ENCODE results near the gene HK1.
"Not testable (repeated sequence)": the region's sequence is repeated elsewhere in the genome, so short reads cannot be mapped to it uniquely, and the experiment has no call there.

Gene HK1

GRCh38 chr10:69319841-69320316, 41.6 kb downstream of the HK1 start:
- no peak for TF ChIP-seq CTCF (IDR thresholded peaks at IDR 0.05; ENCODE audit: control insufficient read depth, extremely low read depth, insufficient read depth)
- H3K4me3 ChIP-seq (ENCODE audit: low read depth, low read length) = peak overlapping the region; percentile 97

DNA sequence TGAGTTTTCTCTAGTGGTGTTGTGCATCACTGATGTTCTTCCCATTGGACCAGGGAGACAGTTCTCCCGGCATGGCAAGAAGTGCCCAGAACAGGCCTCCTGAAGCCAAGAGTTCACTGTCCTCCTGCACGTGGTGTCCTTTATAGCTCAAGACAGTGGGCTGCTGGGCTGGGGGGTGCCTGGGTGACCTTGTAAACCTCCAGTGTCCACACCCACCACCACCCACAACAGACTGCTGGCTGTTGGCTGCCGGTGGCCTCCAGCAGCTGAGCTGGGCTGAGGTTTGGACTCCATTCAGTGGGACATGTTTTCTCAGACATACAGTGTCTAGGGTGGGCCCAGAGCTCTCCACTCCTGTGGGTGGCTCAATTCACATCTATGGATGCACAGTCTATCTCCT, 42.2 kb downstream of the HK1 start:
- DNase-seq (ENCODE audit: low read depth) = no peak
- no peak overlapping the region for H3K4me3 ChIP-seq (ENCODE audit: low read depth, low read length)
- no peak for TF ChIP-seq CTCF (IDR thresholded peaks at IDR 0.05; ENCODE audit: control insufficient read depth, extremely low read depth, insufficient read depth)

More at GRCh38 chr10:69319841-69320316, 41.6 kb downstream of the HK1 start:
- no peak for DNase-seq (ENCODE audit: low read depth)

DNA sequence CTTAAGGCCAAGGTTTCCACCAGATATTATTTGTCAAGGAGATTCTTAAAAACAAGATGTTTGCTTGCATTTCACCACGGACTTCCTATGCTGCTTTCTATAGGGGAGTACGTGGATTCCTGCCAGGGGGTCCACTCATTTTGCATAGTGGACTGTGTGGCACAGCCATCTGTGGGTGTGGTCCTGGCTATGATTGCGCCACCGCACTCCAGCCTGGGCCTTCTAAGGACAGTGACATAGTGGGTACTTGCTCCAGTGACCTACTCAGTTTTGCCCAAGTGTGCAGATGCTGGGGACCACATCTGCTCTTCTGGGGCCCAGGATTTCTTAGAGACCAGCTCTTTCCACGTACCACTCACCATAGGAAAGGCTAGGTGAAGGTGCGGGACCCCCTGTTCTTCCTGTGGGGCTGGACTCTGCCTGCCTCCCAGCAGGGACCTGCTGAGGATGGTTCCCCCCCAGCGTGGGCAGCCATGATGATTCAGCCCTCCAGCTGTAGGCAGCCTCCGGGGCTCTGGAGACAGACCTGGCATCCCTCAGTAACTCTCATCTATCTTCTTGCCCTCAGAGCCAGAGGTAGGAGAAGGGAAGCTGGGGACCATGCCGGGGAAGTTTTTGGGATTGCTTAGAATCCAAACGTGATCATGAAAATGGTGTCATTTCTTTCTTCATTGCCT, 42.9 kb downstream of the HK1 start:
- DNase-seq (ENCODE audit: low read depth) = no peak
- H3K4me3 ChIP-seq (ENCODE audit: low read depth, low read length) = no peak overlapping the region
- TF ChIP-seq CTCF (IDR thresholded peaks at IDR 0.05; ENCODE audit: control insufficient read depth, extremely low read depth, insufficient read depth) = no peak

DNA sequence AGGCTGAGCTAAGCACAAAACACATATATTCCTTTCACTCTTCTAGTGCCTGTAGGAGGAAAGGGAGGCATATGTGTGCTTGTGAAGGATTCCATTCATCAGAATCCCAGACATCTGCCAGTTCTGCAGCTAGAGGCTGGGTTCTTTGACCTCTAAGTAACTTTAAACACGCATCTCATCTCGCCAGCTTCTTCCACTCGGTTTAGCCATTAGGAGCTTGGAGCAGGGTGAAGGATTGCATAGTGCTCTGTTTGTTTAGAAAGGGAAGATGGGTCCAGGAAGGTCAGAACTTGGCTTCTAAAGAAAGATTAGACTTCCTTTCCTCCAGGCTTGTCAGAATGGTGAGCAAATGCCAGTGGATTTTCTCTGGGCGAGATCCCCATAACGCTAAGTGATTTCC, 43.6 kb downstream of the HK1 start:
- H3K4me3 ChIP-seq (ENCODE audit: low read depth, low read length) = no peak overlapping the region
- no peak for DNase-seq (ENCODE audit: low read depth)
- no peak for TF ChIP-seq CTCF (IDR thresholded peaks at IDR 0.05; ENCODE audit: control insufficient read depth, extremely low read depth, insufficient read depth)

DNA sequence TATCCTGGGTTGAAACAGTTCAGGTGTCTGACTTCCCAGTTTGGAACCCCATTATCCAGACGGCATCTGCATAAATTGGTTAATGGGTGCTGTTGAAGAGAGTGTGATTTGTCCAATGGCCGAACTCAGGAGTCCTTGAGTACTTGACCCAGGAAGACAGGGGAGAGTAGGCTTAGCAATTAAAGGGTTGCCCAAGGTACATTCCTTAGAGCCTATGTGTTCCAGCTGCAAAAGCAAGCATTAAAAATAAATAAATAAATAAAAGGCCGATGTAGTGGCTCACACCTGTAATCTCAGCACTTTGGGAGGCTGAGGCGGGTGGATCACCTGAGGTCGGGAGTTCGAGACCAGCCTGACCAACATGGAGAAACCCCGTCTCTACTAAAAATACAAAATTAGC, 44.0 kb downstream of the HK1 start:
- not testable (repeated sequence) for H3K4me3 ChIP-seq (ENCODE audit: low read depth, low read length)

GRCh38 chr10:69323622-69324021, 45.3 kb downstream of the HK1 start:
- H3K4me3 ChIP-seq (ENCODE audit: low read depth, low read length) = no peak overlapping the region
- TF ChIP-seq CTCF (IDR thresholded peaks at IDR 0.05; ENCODE audit: control insufficient read depth, extremely low read depth, insufficient read depth) = no peak
- DNase-seq (ENCODE audit: low read depth) = no peak

More for the DNA sequence above, 44.0 kb downstream of the HK1 start:
- not testable (repeated sequence) for DNase-seq (ENCODE audit: low read depth)

- no peak for TF ChIP-seq CTCF (IDR thresholded peaks at IDR 0.05; ENCODE audit: control insufficient read depth, extremely low read depth, insufficient read depth)
- DNase-seq (ENCODE audit: low read depth) = no peak
- H3K4me3 ChIP-seq (ENCODE audit: low read depth, low read length) = no peak overlapping the region
These were observed 46.3 kb downstream of the HK1 start for GRCh38 chr10:69324583-69324982.

GRCh38 chr10:69325637-69326523, 47.6 kb downstream of the HK1 start:
- not testable (repeated sequence) for DNase-seq (ENCODE audit: low read depth); H3K4me3 ChIP-seq (ENCODE audit: low read depth, low read length)
